LHCN-M2 (cell line): Measurements from ENCODE around the gene RNF113B. TPM values are rescaled to one million over a fixed set of nuclear protein-coding genes. Genes with fewer than 3 reads are reported as not detected.

Experiments used
- DNase-seq: peaks from one replicate; pipeline ENCODE4 v3.0.0-alpha.2; 2012; ENCODE audit warnings: low read depth
- total RNA-seq: library from RNA; depleted of rRNA; stranded (reverse); fragments of >200 nt; gene quantifications from 2 replicates; pipeline ENCODE4 v1.2.3, GENCODE V29; 2014; rRNA removed

The RNF113B gene
- total RNA-seq, 1 experiment from 2014 or later: not detected

DNA sequence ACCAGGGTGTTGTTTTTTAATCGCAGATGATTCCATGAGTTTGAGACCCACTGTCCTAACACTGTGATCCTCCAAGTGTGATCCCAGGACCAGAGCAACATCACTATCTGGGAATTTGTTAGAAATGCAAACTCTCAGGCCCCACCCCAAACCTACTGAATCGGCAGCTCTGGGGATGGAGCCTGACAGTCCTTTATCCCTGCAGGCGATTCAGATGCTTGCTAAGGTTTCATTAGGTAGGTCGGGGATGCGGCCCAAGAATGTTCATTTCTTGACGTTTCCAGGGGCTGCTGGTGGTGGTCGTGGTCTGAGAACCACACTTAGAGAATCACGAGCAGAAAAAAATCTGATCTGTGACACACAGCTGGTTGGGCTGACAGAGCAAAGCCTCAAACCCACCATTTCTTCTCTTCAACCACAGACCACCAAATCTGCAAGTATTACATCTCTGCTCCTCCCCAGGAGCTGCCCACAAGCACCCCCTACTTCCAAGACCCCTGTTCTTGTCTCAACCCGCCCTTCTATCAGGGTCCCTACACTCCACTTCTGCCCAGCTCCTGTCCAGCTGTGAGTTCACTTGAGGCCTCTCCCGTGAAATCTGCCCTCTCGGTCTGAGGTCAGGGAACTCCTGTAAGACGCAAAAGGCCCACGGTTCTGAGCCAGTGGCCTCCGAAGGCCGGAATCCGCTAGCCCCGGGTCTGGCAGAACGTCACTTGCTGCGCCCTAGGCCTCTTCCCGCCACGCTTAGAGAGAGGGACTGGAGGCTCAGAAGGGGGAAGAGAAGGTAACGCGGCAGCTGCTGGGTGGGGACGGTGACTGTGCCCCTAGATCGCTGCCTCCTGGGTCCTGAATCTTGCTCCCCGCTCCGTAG lies 35.3 kb downstream of the RNF113B start:
- no peak for DNase-seq

DNA sequence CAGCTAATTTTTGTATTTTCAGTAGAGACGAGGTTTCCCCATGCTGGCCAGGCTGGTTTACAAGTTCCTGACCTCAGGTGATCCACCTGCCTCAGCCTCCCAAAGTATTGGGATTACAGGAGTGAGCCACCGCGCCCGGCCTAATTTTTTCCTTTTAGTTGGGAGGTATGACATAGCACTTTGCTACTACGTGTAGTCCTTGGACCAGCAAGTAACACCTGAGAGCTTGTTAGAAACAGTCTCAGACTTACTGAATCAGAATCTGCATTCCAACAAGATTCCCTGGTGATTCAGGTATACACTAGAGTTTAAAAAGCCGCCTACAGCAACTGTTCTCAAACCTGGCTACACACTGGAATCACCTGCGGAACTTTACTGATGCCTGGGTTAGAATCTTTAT lies 36.0 kb downstream of the RNF113B start:
- DNase-seq: no peak

DNA sequence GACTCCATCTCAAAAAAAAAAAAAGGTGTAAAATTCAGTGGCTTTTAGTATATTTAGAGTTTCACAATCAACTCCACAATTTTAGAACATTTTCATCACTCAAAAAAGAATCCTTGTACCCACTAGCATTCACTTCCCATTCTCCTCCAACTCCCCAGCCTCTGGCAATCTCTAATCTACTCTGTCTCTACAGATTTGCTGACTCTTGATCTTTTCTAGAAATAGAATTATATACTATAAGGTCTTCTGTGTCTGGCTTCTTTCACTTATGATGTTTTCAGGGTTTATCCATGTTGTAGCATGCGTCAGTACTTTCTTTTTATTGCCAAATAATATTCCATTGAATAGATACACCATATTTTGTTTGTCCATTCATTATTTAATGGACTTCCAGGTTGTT lies 42.2 kb downstream of the RNF113B start:
- no peak for DNase-seq

GRCh38 chr13:98133946-98134345 lies 43.1 kb downstream of the RNF113B start:
- DNase-seq: no peak

- DNase-seq: peak; percentile 25
Observed at GRCh38 chr13:98129059-98129746, 47.9 kb downstream of the RNF113B start.

Other genes with a start within 250 kb of the RNF113B start
- gene IPO5, start 223.6 kb downstream of the RNF113B start, total RNA-seq: 204 and 212 TPM in 2 replicates
- 12.4 and 15.8 TPM in 2 replicates for gene FARP1, start 34.2 kb downstream of the RNF113B start, total RNA-seq